Breast epithelium (tissue), 4 donors: ENCODE data around the gene SLC34A3. TPM values are rescaled to one million over a fixed set of nuclear protein-coding genes. Genes with fewer than 3 reads are reported as not detected.

Source experiments
- DNase-seq, 2 donors: peaks; one replicate each; pipeline ENCODE4 v3.0.0-alpha.2; 2019; ENCODE audit warnings: low spot score in 2 of 2
- H3K27ac ChIP-seq, 2 donors: fragments of 200-600 bp; sonication (generic) in 1 of 2; one replicate each; pipeline ENCODE4 v1.5.1; 2016 to 2019; ENCODE audit warnings: mild to moderate bottlenecking in 1 of 2
- H3K27me3 ChIP-seq, 2 donors: fragments of 200-600 bp; sonication (generic) in 1 of 2; one replicate each; pipeline versions ENCODE4 v1.5.1 to v1.6.0; 2017 to 2019; ENCODE audit warnings: control low read depth in 1 of 2, mild to moderate bottlenecking in 1 of 2
- H3K36me3 ChIP-seq: fragments of 200-600 bp; one replicate; pipeline ENCODE4 v1.5.1; 2019
- H3K4me1 ChIP-seq, 2 donors: fragments of 200-600 bp; sonication (generic); one replicate each; pipeline ENCODE4 v1.5.1; 2016 to 2019; ENCODE audit warnings: control low read depth in 1 of 2
- H3K4me3 ChIP-seq, 3 donors: fragments of 200-600 bp; sonication (generic); 1 replicate in 2 of 3; 2 replicates in 1 of 3; pipeline ENCODE4 v1.5.1; 2016 to 2019; ENCODE audit warnings: mild to moderate bottlenecking in 3 of 3, moderate library complexity in 2 of 3
- H3K9me3 ChIP-seq, 2 donors: fragments of 200-600 bp; sonication (generic) in 1 of 2; one replicate each; pipeline ENCODE4 v1.5.1; 2016 to 2019; ENCODE audit warnings: control low read depth in 1 of 2
- POLR2A ChIP-seq: fragments of 450-650 bp; IDR thresholded peaks from one replicate; pipeline ENCODE4 v1.6.1; 2016; ENCODE audit warnings: antibody characterized with exemption, mild to moderate bottlenecking, moderate library complexity
- POLR2AphosphoS5 ChIP-seq, 3 donors: sonication (generic); formaldehyde crosslinking; IDR thresholded peaks; one replicate each; pipeline ENCODE4 v1.6.1; 2017; ENCODE audit warnings: antibody characterized with exemption in 3 of 3
- intact Hi-C: fragments of 100-400 bp; cut with DNase I; formaldehyde crosslinking; loops from one replicate; pipeline ENCODE4 v1.15.1; 2023; ENCODE audit warnings: low total_unique reads
- total RNA-seq, 3 donors: library from RNA; depleted of rRNA; stranded (reverse); fragments of >200 nt; gene quantifications; one replicate each; pipeline ENCODE4 v1.1.0, GENCODE V29; 2016
- TF ChIP-seq, protein P1 (sequence below), 3 donors: fragments of 450-650 bp; IDR thresholded peaks; one replicate each; pipeline ENCODE4 v1.5.1; 2016 to 2017; ENCODE audit warnings: antibody characterized with exemption in 3 of 3, mild to moderate bottlenecking in 3 of 3, moderate library complexity in 3 of 3

Gene SLC34A3
- total RNA-seq, 3 donors from 2014 or later = not detected

DNA sequence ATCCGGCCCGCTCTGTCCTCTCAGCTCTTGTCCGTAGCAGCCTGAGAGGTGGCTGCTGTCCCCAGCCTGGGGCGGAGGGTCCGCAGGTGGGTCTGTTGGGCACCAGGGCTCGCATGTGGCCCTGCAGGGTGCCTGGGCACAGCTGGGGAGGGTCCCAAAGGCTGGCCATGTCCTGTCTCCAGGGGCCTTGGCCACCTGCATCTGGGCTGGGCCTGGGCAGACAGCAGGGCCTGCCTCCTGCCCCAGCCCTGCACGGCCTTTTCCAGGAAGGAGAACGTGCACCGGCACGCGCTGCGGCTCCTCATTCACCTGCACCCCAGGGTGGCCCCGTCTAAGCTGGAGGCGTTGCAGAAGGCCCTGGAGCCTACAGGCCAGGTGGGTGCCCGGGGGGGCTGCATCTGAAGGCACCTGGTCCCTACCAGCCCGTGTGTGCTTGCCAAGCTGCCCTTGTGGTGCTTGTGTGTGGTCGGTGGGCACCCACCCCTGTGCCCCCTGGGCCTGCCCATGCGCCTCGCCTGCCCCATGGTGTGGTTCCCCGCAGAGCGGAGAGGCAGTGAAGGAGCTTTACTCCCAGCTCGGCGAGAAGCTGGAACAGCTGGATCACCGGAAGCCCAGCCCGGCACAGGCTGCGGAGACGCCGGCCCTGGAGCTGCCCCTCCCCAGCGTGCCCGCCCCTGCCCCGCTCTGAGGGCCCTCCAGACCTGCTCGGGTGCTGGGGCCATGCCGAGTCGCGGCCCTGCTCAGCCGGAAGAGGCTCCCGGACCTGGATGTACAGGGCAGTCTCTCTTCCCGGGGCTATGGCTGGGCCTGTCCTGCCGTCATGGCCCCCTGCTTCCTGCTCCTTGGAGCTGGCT is 41.8 kb downstream of the SLC34A3 start:
- H3K36me3 ChIP-seq = peaks cover 5% of the 10 kb centered on the region
- intact Hi-C loops = no loop called here
- peak overlapping the region; percentile 48 to 68 for H3K27ac ChIP-seq
- no peaks in the 10 kb centered on the region for H3K9me3 ChIP-seq
- peaks cover 0 to 3% of the 10 kb centered on the region in 2 donors for H3K4me1 ChIP-seq
- no peak for DNase-seq
- no peak for TF ChIP-seq POLR2A
- no peak for TF ChIP-seq POLR2AphosphoS5 (IDR thresholded peaks at IDR 0.05)
- TF ChIP-seq, protein P1, sequence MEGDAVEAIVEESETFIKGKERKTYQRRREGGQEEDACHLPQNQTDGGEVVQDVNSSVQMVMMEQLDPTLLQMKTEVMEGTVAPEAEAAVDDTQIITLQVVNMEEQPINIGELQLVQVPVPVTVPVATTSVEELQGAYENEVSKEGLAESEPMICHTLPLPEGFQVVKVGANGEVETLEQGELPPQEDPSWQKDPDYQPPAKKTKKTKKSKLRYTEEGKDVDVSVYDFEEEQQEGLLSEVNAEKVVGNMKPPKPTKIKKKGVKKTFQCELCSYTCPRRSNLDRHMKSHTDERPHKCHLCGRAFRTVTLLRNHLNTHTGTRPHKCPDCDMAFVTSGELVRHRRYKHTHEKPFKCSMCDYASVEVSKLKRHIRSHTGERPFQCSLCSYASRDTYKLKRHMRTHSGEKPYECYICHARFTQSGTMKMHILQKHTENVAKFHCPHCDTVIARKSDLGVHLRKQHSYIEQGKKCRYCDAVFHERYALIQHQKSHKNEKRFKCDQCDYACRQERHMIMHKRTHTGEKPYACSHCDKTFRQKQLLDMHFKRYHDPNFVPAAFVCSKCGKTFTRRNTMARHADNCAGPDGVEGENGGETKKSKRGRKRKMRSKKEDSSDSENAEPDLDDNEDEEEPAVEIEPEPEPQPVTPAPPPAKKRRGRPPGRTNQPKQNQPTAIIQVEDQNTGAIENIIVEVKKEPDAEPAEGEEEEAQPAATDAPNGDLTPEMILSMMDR (IDR thresholded peaks at IDR 0.05) = no peak
- no peak overlapping the region for H3K4me3 ChIP-seq
- no peaks in the 10 kb centered on the region for H3K27me3 ChIP-seq

DNA sequence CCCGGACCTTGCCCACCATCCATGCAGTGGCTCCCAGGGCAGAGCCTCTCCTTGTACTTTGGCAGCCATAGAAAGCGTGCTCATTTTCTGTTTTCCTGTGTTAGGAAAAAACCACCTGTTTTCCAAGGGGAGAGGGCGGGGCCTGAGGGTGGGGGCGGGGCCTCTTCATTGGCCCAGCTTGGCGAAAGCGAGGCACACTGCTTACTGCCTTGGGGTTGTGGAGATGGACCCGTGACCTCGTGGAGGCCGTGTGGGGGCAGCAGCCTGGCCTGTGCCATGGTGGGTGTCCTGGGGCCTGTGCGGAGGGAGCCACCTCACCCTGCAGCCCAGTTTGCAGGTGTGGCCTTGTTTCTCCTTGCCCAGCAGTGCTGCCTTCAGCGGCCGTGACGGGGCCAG is 42.4 kb downstream of the SLC34A3 start:
- Histone ChIP-seq H3K27me3 (peaks cover 0 to 4% of the 10 kb centered on the region in 2 donors), H3K9me3 (no peaks in the 10 kb centered on the region), H3K4me3 (no peak overlapping the region), H3K36me3 (peaks cover 5% of the 10 kb centered on the region), H3K4me1 (peaks cover 0 to 7% of the 10 kb centered on the region in 2 donors), H3K27ac (peak overlapping the region in 1 of 2 donors; percentile 5)
- no peak for DNase-seq
- intact Hi-C loops = no loop called here
- TF ChIP-seq, protein P1 (IDR thresholded peaks at IDR 0.05) = no peak
- TF ChIP-seq POLR2AphosphoS5 (IDR thresholded peaks at IDR 0.05) = no peak
- no peak for TF ChIP-seq POLR2A

DNA sequence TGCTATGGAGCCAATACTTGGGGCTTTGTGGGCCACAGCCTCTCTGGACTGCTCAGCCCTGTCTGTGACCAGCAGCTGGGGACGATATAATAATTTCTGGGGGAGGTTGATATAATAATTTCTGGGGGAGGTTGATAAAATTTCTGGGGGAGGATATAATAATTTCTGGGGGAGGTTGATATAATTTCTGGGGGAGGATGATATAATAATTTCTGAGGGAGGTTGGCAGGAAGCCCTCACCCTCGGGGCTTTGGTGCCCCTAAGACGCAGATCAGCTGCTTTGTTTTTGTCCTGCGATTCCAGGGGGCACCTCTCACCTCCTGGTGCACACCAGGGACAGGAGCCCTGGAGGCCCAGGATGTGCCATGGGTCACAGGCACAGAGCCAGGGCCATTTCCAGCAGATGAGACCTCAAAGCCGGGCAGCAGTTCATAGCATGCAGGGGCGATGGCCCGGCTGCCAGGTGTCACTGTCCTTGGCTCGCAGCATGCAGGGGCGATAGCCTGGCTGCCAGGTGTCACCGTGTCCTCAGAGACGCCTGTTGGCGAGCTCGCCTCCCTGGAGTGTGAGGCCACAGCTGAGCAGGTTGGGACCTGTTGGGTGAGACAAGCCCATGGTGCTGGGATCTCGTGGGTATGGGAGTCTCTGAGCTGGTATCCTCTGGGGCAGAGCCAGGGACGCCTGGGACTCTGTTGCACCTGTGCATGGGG is 43.1 kb downstream of the SLC34A3 start:
- no peak for TF ChIP-seq POLR2AphosphoS5 (IDR thresholded peaks at IDR 0.05)
- TF ChIP-seq POLR2A = no peak
- TF ChIP-seq, protein P1 (IDR thresholded peaks at IDR 0.05) = no peak
- H3K27me3 ChIP-seq = peaks cover 0 to 7% of the 10 kb centered on the region in 2 donors
- peaks cover 0 to 7% of the 10 kb centered on the region in 2 donors for H3K4me1 ChIP-seq
- H3K9me3 ChIP-seq = no peaks in the 10 kb centered on the region
- H3K4me3 ChIP-seq = no peak overlapping the region
- H3K36me3 ChIP-seq = peaks cover 5% of the 10 kb centered on the region
- intact Hi-C loops = no loop called here
- DNase-seq = peak in 1 of 2 donors; percentile 43
- H3K27ac ChIP-seq = peak overlapping the region in 1 of 2 donors; percentile 30

DNA sequence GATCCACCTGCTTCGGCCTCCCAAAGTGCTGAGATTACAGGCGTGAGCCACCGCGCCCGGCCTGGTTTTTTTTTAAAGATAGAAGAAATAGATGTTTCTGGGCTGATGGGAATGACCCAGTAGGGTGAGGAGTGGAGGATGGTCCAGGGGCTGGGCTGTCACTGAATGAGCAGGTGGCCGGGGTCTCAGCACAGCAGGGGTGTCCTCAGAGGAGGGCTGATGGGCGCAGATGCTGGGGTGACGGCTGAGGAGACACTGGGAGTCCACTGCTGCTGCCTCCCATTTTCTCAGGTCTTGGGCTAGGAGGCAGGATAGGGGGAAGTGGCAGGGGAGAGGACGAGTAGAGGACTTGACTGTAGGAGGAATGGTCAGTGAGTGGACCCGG is 44.5 kb downstream of the SLC34A3 start:
- peaks cover 0 to 5% of the 10 kb centered on the region in 2 donors for H3K4me1 ChIP-seq
- peaks cover 5% of the 10 kb centered on the region for H3K36me3 ChIP-seq
- H3K27ac ChIP-seq = no peak overlapping the region
- TF ChIP-seq POLR2A (no peak), POLR2AphosphoS5 (IDR thresholded peaks at IDR 0.05) (no peak)
- TF ChIP-seq, protein P1 (IDR thresholded peaks at IDR 0.05) = no peak
- no peak overlapping the region for H3K4me3 ChIP-seq
- H3K27me3 ChIP-seq = peaks cover 0 to 7% of the 10 kb centered on the region in 2 donors
- no peaks in the 10 kb centered on the region for H3K9me3 ChIP-seq
- no peak for DNase-seq
- intact Hi-C loops = no loop called here
